Subcutaneous abdominal adipose tissue (tissue), 5 donors: ENCODE measurements around the gene POLR3GL.
"Not testable (repeated sequence)": the region's sequence is repeated elsewhere in the genome, so short reads cannot be mapped to it uniquely, and the experiment has no call there.

ENCODE experiments used
- H3K27ac ChIP-seq: one replicate; pipeline ENCODE4 v1.7.0; 2013; ENCODE audit warnings: low read depth, mild to moderate bottlenecking, inconsistent platforms, low read length, moderate library complexity
- H3K27me3 ChIP-seq, 5 donors: one replicate each; pipeline ENCODE4 v1.7.0; 2013; ENCODE audit warnings: low read length in 5 of 5, inconsistent platforms in 1 of 5; ENCODE audit not compliant: control insufficient read depth in 5 of 5, insufficient read depth in 4 of 5
- H3K36me3 ChIP-seq, 5 donors: one replicate each; pipeline ENCODE4 v1.7.0; 2013; ENCODE audit warnings: low read length in 5 of 5; ENCODE audit not compliant: control insufficient read depth in 5 of 5, insufficient read depth in 5 of 5
- H3K4me1 ChIP-seq, 5 donors: one replicate each; pipeline ENCODE4 v1.7.0; 2013; ENCODE audit warnings: low read length in 5 of 5, mild to moderate bottlenecking in 3 of 5, moderate library complexity in 1 of 5; ENCODE audit not compliant: control insufficient read depth in 5 of 5, insufficient read depth in 5 of 5
- H3K4me3 ChIP-seq, 5 donors: one replicate each; pipeline ENCODE4 v1.7.0; 2013; ENCODE audit warnings: low read length in 5 of 5, low read depth in 1 of 5
- H3K9ac ChIP-seq, 5 donors: one replicate each; pipeline ENCODE4 v1.7.0; 2013; ENCODE audit warnings: low read length in 5 of 5, mild to moderate bottlenecking in 4 of 5, moderate library complexity in 3 of 5
- H3K9me3 ChIP-seq, 5 donors: one replicate each; pipeline ENCODE4 v1.7.0; 2013; ENCODE audit warnings: low read length in 5 of 5; ENCODE audit not compliant: control insufficient read depth in 5 of 5
- donor health status: healthy.
- donor health status: healthy.
- donor health status: healthy.
- donor health status: healthy.
- donor health status: healthy.

The POLR3GL gene

DNA sequence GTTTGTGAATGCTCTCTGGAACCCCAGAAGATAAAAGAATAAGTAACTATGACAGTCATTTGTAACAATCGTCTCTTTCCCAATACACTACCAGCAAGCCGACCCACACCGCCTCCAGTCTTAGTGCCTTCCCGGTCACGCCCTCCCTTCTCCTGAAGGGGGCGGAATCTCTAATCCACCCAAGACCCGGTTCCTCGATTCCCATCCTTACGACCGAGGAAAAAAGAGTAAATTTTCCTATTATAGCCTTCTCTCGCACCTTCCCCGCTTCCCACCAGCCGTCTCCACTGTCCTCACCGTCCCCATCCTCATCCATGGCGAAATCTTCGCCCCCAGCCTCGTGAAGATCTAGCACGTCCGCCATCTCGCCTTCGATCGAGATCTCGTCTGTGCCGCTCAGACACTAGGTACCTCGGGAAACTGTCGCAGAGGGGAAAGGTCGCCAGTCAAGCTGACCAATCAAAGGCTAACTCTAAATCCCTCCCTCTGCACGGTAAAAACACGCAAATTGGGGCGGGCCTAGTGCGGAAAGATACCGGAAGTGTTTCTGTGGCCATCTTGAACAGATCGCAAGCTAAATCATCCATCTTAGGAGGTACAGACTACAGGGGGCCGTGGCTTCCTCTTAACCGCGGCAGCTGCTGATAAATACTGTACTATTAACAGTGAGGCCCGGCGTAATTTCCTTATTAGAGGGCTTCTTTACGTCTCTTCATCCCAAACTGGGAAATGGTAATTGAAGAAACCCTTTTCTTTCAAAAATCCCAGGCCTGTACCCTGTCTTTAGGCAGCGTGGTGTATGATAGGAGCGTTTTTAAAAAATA is 37.2 kb upstream of the POLR3GL start, which contains the start of gene RBM8A:
Gene RBM8A (minus strand): TSS at position 422 of the 824 bp plus-strand sequence. CDS start 58 bp downstream, at position 364.
- H3K36me3 ChIP-seq, result peaks cover 0 to 15% (median 3%) of the 10 kb centered on the region in 5 donors
- H3K9ac ChIP-seq, result peak within 1 kb of the TSS; percentile 82 to 93 (median 87)
- peak within 1 kb of the TSS; percentile 97 for H3K27ac ChIP-seq
- peaks cover 2 to 20% (median 17%) of the 10 kb centered on the region in 5 donors for H3K4me1 ChIP-seq
- H3K4me3 ChIP-seq, result peak within 1 kb of the TSS; percentile 76 to 97 (median 88)
- no peaks in the 10 kb centered on the region for H3K9me3 ChIP-seq
- H3K27me3 ChIP-seq, result no peaks in the 10 kb centered on the region

- H3K4me3 ChIP-seq, result peak overlapping the region; percentile 76 to 97 (median 88)
- peak overlapping the region; percentile 97 for H3K27ac ChIP-seq
- peaks cover 0 to 15% (median 3%) of the 10 kb centered on the region in 5 donors for H3K36me3 ChIP-seq
Measured at GRCh38 chr1:145927916-145928643, 36.4 kb upstream of the POLR3GL start.

DNA sequence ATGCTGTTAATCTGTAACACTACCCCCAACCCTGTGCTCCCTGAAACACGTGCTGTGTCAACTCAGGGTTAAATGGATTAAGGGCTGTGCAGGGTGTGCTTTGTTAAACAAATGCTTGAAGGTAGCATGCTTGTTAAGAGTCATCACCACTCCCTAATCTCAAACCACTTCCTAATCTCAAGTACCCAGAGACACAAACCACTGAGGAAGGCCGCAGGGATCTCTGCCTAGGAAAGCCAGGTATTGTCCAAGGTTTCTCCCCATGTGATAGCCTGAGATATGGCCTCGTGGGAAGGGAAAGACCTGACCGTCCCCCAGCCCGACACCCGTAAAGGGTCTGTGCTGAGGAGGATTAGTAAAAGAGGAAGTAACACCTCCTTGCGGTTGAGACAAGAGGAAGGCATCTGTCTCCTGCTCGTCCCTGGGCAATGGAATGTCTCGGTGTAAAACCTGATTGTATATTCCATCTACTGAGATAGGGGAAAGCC is 31.9 kb upstream of the POLR3GL start:
- H3K4me3 ChIP-seq, H3K4me1 ChIP-seq, H3K27me3 ChIP-seq, H3K9ac ChIP-seq, H3K27ac ChIP-seq, H3K9me3 ChIP-seq: not testable (repeated sequence)
- peaks cover 12 to 33% (median 20%) of the 10 kb centered on the region in 5 donors for H3K36me3 ChIP-seq

More at GRCh38 chr1:145927916-145928643, 36.4 kb upstream of the POLR3GL start:
- no peaks in the 10 kb centered on the region for H3K27me3 ChIP-seq
- no peaks in the 10 kb centered on the region for H3K9me3 ChIP-seq
- peaks cover 2 to 20% (median 17%) of the 10 kb centered on the region in 5 donors for H3K4me1 ChIP-seq
- peak overlapping the region; percentile 35 to 89 (median 86) for H3K9ac ChIP-seq

- Histone ChIP-seq H3K9me3 (no peaks in the 10 kb centered on the region), H3K27me3 (no peaks in the 10 kb centered on the region), H3K9ac (no peak overlapping the region), H3K27ac (no peak overlapping the region), H3K36me3 (peaks cover 12 to 36% (median 21%) of the 10 kb centered on the region in 5 donors), H3K4me1 (peaks cover 0 to 3% (median 0%) of the 10 kb centered on the region in 5 donors), H3K4me3 (no peak overlapping the region)
Measured at GRCh38 chr1:145935708-145936107, 28.8 kb upstream of the POLR3GL start.

DNA sequence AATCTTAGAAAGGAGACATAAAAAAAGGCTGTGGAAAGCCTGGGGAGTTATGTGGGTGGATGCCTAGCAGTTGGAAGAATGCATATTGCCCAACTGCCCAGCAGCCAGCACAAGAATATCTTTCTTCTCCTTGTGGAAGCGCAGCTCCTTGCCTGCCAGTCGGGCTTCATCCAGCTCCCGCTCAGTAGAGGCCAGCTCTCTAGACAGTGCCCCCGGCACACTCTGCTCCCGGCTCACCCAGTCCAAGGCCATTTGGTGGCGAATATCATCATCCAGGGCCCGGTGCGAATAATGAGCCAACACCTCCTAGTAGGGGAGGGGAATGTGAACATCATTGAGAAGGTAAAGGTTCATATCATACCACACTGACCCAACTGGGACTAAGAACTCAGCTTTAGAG is 28.2 kb upstream of the POLR3GL start:
- Histone ChIP-seq H3K27ac (peak overlapping the region; percentile 37), H3K4me3 (no peak overlapping the region), H3K36me3 (peaks cover 12 to 34% (median 21%) of the 10 kb centered on the region in 5 donors), H3K4me1 (peaks cover 0 to 3% (median 0%) of the 10 kb centered on the region in 5 donors), H3K9ac (no peak overlapping the region), H3K9me3 (no peaks in the 10 kb centered on the region), H3K27me3 (no peaks in the 10 kb centered on the region)

DNA sequence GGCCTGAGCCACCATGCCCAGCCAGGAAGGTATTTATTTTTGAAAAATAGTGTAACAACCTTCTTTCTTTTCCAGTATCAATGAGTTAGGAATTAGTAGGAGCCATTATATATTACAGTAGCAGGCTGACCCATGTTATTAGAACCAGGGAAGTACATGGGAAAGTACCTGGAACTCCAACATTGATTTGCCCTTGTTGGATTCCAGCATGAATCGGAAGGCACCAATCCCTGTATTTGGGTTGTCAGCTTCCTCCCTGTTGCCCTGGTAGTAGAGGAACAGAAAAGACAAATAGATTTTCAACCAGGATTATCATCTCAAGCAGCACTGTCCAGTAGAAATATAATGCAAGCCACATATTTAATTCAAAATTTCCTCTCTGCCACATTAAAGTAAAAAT is 27.1 kb upstream of the POLR3GL start:
- Histone ChIP-seq H3K9ac (no peak overlapping the region), H3K27ac (no peak overlapping the region), H3K27me3 (no peaks in the 10 kb centered on the region), H3K36me3 (peaks cover 14 to 37% (median 29%) of the 10 kb centered on the region in 5 donors), H3K4me3 (no peak overlapping the region), H3K4me1 (peaks cover 0 to 3% (median 0%) of the 10 kb centered on the region in 5 donors), H3K9me3 (no peaks in the 10 kb centered on the region)

GRCh38 chr1:145942405-145942804 is 22.1 kb upstream of the POLR3GL start:
- H3K27ac ChIP-seq, result no peak overlapping the region
- no peaks in the 10 kb centered on the region for H3K27me3 ChIP-seq
- H3K4me1 ChIP-seq, result no peaks in the 10 kb centered on the region
- H3K36me3 ChIP-seq, result peaks cover 12 to 25% (median 22%) of the 10 kb centered on the region in 5 donors
- no peaks in the 10 kb centered on the region for H3K9me3 ChIP-seq
- no peak overlapping the region for H3K9ac ChIP-seq
- H3K4me3 ChIP-seq, result no peak overlapping the region

GRCh38 chr1:145942871-145943270 is 21.6 kb upstream of the POLR3GL start:
- H3K27me3 ChIP-seq, result no peaks in the 10 kb centered on the region
- no peak overlapping the region for H3K4me3 ChIP-seq
- no peaks in the 10 kb centered on the region for H3K4me1 ChIP-seq
- no peak overlapping the region for H3K27ac ChIP-seq
- H3K36me3 ChIP-seq, result peaks cover 10 to 25% (median 22%) of the 10 kb centered on the region in 5 donors
- no peaks in the 10 kb centered on the region for H3K9me3 ChIP-seq
- no peak overlapping the region for H3K9ac ChIP-seq

GRCh38 chr1:145944532-145944931 is 20.0 kb upstream of the POLR3GL start:
- Histone ChIP-seq H3K27me3 (no peaks in the 10 kb centered on the region), H3K4me1 (no peaks in the 10 kb centered on the region), H3K9me3 (no peaks in the 10 kb centered on the region), H3K27ac (no peak overlapping the region), H3K4me3 (no peak overlapping the region), H3K36me3 (peaks cover 10 to 28% (median 22%) of the 10 kb centered on the region in 5 donors), H3K9ac (no peak overlapping the region)
